Ascending aorta (tissue), 2 donors: ENCODE measurements around the gene SH3RF1. TPM values are rescaled to one million over a fixed set of nuclear protein-coding genes. Genes with fewer than 3 reads are reported as not detected.
A peak's percentile ranks its signal among the peaks of the same experiment; 100 is the strongest.

Experiments used
- DNase-seq, 2 donors: peaks; one replicate each; pipeline ENCODE4 v3.0.0-alpha.2; 2019; ENCODE audit warnings: low spot score in 2 of 2
- H3K27ac ChIP-seq, 2 donors: fragments of 200-600 bp; sonication (generic); one replicate each; pipeline ENCODE4 v1.5.1; 2016 to 2017; ENCODE audit warnings: mild to moderate bottlenecking in 1 of 2
- H3K27me3 ChIP-seq: fragments of 200-600 bp; sonication (generic); one replicate; pipeline ENCODE4 v1.5.1; 2017
- H3K36me3 ChIP-seq, 2 donors: fragments of 200-600 bp; sonication (generic); one replicate each; pipeline ENCODE4 v1.5.1; 2016
- H3K4me1 ChIP-seq, 2 donors: fragments of 200-600 bp; sonication (generic); one replicate each; pipeline ENCODE4 v1.5.1; 2016 to 2017; ENCODE audit warnings: mild to moderate bottlenecking in 1 of 2
- H3K4me3 ChIP-seq, 2 donors: fragments of 200-600 bp; sonication (generic); one replicate each; pipeline ENCODE4 v1.5.1; 2016 to 2017; ENCODE audit warnings: mild to moderate bottlenecking in 1 of 2
- H3K9me3 ChIP-seq, 2 donors: fragments of 200-600 bp; sonication (generic); one replicate each; pipeline ENCODE4 v1.5.1; 2016
- intact Hi-C: fragments of 100-400 bp; cut with DNase I; formaldehyde crosslinking; loops from one replicate; pipeline ENCODE4 v1.15.1; 2023
- total RNA-seq: library from RNA; depleted of rRNA; stranded (reverse); fragments of >200 nt; gene quantifications from one replicate; pipeline ENCODE4 v1.1.0, GENCODE V29; 2016
- TF ChIP-seq, protein P1 (sequence below), 3 experiments: fragments of 200-600 bp in 2 of 3; fragments of 450-650 bp in 1 of 3; sonication (generic) in 2 of 3; IDR thresholded peaks; one replicate each; pipeline ENCODE4 v1.5.1; 2016 to 2019; ENCODE audit warnings: antibody characterized with exemption in 3 of 3, mild to moderate bottlenecking in 1 of 3, moderate library complexity in 1 of 3

Gene SH3RF1
- total RNA-seq, 1 donor from 2014 or later, result 27.6 TPM

DNA sequence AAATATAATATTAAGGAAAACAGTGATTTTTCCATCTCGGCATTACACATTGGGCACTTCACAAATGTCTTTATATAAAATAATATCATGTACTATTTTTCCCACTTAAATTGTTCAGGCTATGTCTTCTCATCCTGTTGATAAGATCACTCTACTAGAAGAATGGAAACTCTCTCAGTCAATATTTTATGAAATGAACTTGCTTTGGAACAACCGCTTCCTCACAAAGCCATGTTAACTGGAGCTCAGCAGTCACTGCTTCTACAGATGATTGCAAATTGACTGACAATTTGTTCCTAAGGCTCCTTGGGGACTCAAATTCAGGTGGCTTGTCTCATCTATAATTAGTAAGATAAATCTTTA is 133.2 kb downstream of the SH3RF1 start:
- Histone ChIP-seq H3K36me3 (no peaks in the 10 kb centered on the region), H3K9me3 (no peaks in the 10 kb centered on the region), H3K27me3 (no peaks in the 10 kb centered on the region), H3K4me3 (no peak overlapping the region), H3K4me1 (peaks cover 2 to 33% of the 10 kb centered on the region in 2 donors), H3K27ac (no peak overlapping the region)
- no peak for DNase-seq
- intact Hi-C loops, result no loop called here
- TF ChIP-seq, protein P1, sequence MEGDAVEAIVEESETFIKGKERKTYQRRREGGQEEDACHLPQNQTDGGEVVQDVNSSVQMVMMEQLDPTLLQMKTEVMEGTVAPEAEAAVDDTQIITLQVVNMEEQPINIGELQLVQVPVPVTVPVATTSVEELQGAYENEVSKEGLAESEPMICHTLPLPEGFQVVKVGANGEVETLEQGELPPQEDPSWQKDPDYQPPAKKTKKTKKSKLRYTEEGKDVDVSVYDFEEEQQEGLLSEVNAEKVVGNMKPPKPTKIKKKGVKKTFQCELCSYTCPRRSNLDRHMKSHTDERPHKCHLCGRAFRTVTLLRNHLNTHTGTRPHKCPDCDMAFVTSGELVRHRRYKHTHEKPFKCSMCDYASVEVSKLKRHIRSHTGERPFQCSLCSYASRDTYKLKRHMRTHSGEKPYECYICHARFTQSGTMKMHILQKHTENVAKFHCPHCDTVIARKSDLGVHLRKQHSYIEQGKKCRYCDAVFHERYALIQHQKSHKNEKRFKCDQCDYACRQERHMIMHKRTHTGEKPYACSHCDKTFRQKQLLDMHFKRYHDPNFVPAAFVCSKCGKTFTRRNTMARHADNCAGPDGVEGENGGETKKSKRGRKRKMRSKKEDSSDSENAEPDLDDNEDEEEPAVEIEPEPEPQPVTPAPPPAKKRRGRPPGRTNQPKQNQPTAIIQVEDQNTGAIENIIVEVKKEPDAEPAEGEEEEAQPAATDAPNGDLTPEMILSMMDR (IDR thresholded peaks at IDR 0.05), result no peak

DNA sequence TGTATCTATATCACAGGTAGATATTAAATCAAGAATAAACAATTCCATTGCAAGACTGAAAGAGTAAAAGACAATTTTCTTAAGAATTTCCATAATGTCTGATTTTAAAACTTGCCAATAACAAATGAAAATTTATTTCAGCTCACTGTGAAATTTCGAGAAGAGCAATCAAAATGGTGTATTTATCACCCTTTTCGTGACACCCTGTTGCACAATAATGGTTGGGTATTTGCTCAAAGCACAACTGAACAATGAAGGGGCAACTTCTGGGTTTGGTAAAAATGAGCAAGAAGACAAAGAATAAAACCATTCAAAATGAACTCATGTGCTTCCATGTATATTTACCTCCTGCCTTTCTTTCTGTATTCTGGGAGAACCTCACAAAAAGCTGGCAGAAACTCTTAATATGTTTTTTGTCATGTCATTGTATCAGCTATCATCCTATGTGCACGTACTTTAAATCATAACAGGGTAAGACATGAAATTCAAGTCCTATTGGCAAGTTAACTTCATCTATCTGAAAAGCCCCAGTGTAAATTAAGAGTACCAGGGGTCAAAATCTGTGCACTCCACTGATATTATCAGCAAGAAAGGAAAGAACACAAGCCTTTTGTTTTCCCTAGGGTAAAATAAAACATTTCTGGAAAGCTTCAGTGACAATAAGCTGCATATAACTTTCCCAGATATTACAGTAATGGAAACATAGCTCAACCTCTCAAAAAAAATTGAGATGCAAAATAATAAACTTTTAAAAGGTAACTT is 133.8 kb downstream of the SH3RF1 start:
- no peaks in the 10 kb centered on the region for H3K9me3 ChIP-seq
- no peaks in the 10 kb centered on the region for H3K27me3 ChIP-seq
- H3K27ac ChIP-seq, result peak overlapping the region; percentile 65 to 81
- peaks cover 2 to 33% of the 10 kb centered on the region in 2 donors for H3K4me1 ChIP-seq
- TF ChIP-seq, protein P1 (IDR thresholded peaks at IDR 0.05), result no peak
- DNase-seq, result no peak
- intact Hi-C loops, result no loop called here
- H3K36me3 ChIP-seq, result no peaks in the 10 kb centered on the region
- H3K4me3 ChIP-seq, result no peak overlapping the region

DNA sequence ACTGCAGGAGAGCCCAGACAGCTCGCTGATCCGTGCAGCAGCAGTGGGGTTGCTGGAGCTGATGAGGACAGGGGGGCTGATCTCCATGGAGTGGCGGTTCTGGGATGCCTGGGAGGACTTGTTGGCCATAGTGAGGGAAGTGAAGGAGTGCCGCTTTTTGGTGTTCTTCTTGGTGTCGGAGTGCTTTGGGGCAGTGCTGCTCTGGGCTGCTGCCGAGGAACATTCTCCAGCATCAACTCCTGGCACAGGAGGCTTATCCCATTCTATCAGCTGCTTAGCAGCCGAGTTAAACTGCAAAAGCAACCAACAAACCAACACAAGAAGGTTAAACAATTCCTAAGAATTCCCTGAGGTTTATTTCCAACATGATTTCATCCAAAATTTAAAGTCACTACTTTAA is 134.4 kb downstream of the SH3RF1 start:
- no peak for DNase-seq

DNA sequence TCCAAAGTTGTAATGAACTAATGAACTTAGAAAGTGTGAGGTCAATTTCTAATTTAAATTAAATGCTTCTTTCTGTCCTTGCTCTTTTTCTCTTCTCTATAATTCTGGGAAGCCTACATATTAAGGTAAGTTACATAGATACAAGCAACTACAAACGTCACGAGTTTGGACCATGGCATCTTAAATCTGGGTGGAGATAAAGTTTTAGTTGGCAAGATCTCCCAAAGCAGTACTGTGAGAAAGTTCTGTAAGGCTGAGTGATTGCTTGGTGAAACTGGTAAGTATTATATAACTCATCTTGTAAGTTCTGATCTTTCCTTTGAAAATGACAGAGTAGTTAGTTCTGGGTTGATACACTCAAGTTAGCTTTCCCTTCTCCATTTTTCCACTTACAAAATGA is 135.0 kb downstream of the SH3RF1 start:
- no peaks in the 10 kb centered on the region for H3K36me3 ChIP-seq
- TF ChIP-seq, protein P1 (IDR thresholded peaks at IDR 0.05), result no peak
- DNase-seq, result no peak
- no peaks in the 10 kb centered on the region for H3K9me3 ChIP-seq
- intact Hi-C loops, result loop anchor here (2.0 kb wide), 2 partner anchors 37 to 135 kb away; partner anchors contain the start of gene SH3RF1
- H3K4me1 ChIP-seq, result peaks cover 2 to 33% of the 10 kb centered on the region in 2 donors
- H3K27ac ChIP-seq, result peak overlapping the region; percentile 65 to 81
- H3K4me3 ChIP-seq, result no peak overlapping the region
- H3K27me3 ChIP-seq, result no peaks in the 10 kb centered on the region

More for the DNA sequence above, 134.4 kb downstream of the SH3RF1 start:
- H3K9me3 ChIP-seq, result no peaks in the 10 kb centered on the region
- intact Hi-C loops, result no loop called here
- H3K4me3 ChIP-seq, result no peak overlapping the region
- H3K4me1 ChIP-seq, result peaks cover 2 to 33% of the 10 kb centered on the region in 2 donors
- H3K36me3 ChIP-seq, result no peaks in the 10 kb centered on the region
- H3K27me3 ChIP-seq, result no peaks in the 10 kb centered on the region
- TF ChIP-seq, protein P1 (IDR thresholded peaks at IDR 0.05), result no peak
- H3K27ac ChIP-seq, result peak overlapping the region; percentile 65 to 81

DNA sequence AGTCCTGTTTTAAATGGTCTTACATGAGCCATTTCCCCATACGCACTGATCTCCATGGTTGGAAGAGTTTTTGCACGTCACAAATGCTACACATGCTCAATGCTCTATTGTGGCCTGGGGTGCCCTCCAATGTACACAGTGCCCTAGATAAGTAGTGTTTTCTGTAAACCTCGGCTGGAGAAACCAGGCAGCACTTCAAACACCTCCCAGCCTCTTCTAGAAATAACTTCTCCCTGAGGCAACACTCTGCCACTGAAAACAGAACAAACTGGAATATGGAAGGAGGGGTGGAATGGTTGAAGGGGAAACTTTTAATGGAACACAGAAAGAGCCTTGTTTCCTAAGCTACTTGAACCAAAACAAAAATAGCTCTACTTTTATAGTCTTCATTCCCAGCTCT is 136.8 kb downstream of the SH3RF1 start:
- intact Hi-C loops, result loop anchor here (2.0 kb wide), 2 partner anchors 35 to 137 kb away; partner anchors contain the start of gene SH3RF1
- Histone ChIP-seq H3K36me3 (peaks cover 0 to 9% of the 10 kb centered on the region in 2 donors), H3K9me3 (no peaks in the 10 kb centered on the region), H3K27ac (peak overlapping the region; percentile 65 to 81), H3K4me1 (peaks cover 2 to 33% of the 10 kb centered on the region in 2 donors), H3K27me3 (no peaks in the 10 kb centered on the region), H3K4me3 (peak overlapping the region in 1 of 2 donors; percentile 17)
- DNase-seq, result peak in 1 of 2 donors; percentile 68
- TF ChIP-seq, protein P1 (IDR thresholded peaks at IDR 0.05), result no peak
